ENCODE data around the gene IGSF21.

The IGSF21 gene

GRCh38 chr1:18290740-18291412, 183.3 kb downstream of the IGSF21 start:
- TF ChIP-seq REST (IDR thresholded peaks at IDR 0.05; ENCODE audit: low read depth) (no peak), CEBPB (IDR thresholded peaks at IDR 0.05) (no peak), NFIC (IDR thresholded peaks at IDR 0.05) (no peak), USF1 (IDR thresholded peaks at IDR 0.05) (no peak), TEAD4 (IDR thresholded peaks at IDR 0.05) (no peak), EGR1 (IDR thresholded peaks at IDR 0.05) (no peak), EP300 (IDR thresholded peaks at IDR 0.05; ENCODE audit: borderline replicate concordance) (no peak), CREB1 (IDR thresholded peaks at IDR 0.05; ENCODE audit: low read depth) (no peak), TCF12 (IDR thresholded peaks at IDR 0.05; ENCODE audit: low read depth) (no peak), TAF1 (IDR thresholded peaks at IDR 0.05; ENCODE audit: low read depth) (no peak), FOXM1 (IDR thresholded peaks at IDR 0.05; ENCODE audit: borderline replicate concordance, low read depth) (no peak), YY1 (IDR thresholded peaks at IDR 0.05; ENCODE audit: low read depth) (no peak), MAX (IDR thresholded peaks at IDR 0.05) (no peak), ZBTB7A (IDR thresholded peaks at IDR 0.05; ENCODE audit: low read depth) (no peak), RAD21 (IDR thresholded peaks at IDR 0.05; ENCODE audit: low read depth) (no peak)

GRCh38 chr1:18292531-18292930, 184.9 kb downstream of the IGSF21 start:
- no peak for TF ChIP-seq ZBTB7A (IDR thresholded peaks at IDR 0.05; ENCODE audit: low read depth)
- TF ChIP-seq EGR1 (IDR thresholded peaks at IDR 0.05): no peak
- no peak for TF ChIP-seq USF1 (IDR thresholded peaks at IDR 0.05)
- TF ChIP-seq CREB1 (IDR thresholded peaks at IDR 0.05; ENCODE audit: low read depth): no peak

GRCh38 chr1:18293291-18293690, 185.7 kb downstream of the IGSF21 start:
- TF ChIP-seq TEAD4 (IDR thresholded peaks at IDR 0.05): no peak
- TF ChIP-seq TCF12 (IDR thresholded peaks at IDR 0.05; ENCODE audit: low read depth): no peak
- TF ChIP-seq EGR1 (IDR thresholded peaks at IDR 0.05): no peak
- TF ChIP-seq EP300 (IDR thresholded peaks at IDR 0.05; ENCODE audit: borderline replicate concordance): no peak
- peak; percentile 62; the same call in 1 of the 2 replicates for TF ChIP-seq NFIC (IDR thresholded peaks at IDR 0.05)
- TF ChIP-seq MAX (IDR thresholded peaks at IDR 0.05): no peak

GRCh38 chr1:18294437-18295176, 187.0 kb downstream of the IGSF21 start:
- TF ChIP-seq REST (IDR thresholded peaks at IDR 0.05; ENCODE audit: low read depth): no peak
- no peak for TF ChIP-seq YY1 (IDR thresholded peaks at IDR 0.05; ENCODE audit: low read depth)
- no peak for TF ChIP-seq CREB1 (IDR thresholded peaks at IDR 0.05; ENCODE audit: low read depth)
- TF ChIP-seq TEAD4 (IDR thresholded peaks at IDR 0.05): no peak
- no peak for TF ChIP-seq TAF1 (IDR thresholded peaks at IDR 0.05; ENCODE audit: low read depth)
- no peak for TF ChIP-seq USF1 (IDR thresholded peaks at IDR 0.05)
- no peak for TF ChIP-seq FOXM1 (IDR thresholded peaks at IDR 0.05; ENCODE audit: borderline replicate concordance, low read depth)
- TF ChIP-seq ZBTB7A (IDR thresholded peaks at IDR 0.05; ENCODE audit: low read depth): no peak
- no peak for TF ChIP-seq NFIC (IDR thresholded peaks at IDR 0.05)
- no peak for TF ChIP-seq CEBPB (IDR thresholded peaks at IDR 0.05)
- TF ChIP-seq TCF12 (IDR thresholded peaks at IDR 0.05; ENCODE audit: low read depth): no peak
- no peak for TF ChIP-seq MAX (IDR thresholded peaks at IDR 0.05)

All from Ishikawa (cell line).